ENCODE data around the gene PHLPP2. TPM values are rescaled to one million over a fixed set of nuclear protein-coding genes. Genes with fewer than 3 reads are reported as not detected.

PHLPP2 gene, protein sequence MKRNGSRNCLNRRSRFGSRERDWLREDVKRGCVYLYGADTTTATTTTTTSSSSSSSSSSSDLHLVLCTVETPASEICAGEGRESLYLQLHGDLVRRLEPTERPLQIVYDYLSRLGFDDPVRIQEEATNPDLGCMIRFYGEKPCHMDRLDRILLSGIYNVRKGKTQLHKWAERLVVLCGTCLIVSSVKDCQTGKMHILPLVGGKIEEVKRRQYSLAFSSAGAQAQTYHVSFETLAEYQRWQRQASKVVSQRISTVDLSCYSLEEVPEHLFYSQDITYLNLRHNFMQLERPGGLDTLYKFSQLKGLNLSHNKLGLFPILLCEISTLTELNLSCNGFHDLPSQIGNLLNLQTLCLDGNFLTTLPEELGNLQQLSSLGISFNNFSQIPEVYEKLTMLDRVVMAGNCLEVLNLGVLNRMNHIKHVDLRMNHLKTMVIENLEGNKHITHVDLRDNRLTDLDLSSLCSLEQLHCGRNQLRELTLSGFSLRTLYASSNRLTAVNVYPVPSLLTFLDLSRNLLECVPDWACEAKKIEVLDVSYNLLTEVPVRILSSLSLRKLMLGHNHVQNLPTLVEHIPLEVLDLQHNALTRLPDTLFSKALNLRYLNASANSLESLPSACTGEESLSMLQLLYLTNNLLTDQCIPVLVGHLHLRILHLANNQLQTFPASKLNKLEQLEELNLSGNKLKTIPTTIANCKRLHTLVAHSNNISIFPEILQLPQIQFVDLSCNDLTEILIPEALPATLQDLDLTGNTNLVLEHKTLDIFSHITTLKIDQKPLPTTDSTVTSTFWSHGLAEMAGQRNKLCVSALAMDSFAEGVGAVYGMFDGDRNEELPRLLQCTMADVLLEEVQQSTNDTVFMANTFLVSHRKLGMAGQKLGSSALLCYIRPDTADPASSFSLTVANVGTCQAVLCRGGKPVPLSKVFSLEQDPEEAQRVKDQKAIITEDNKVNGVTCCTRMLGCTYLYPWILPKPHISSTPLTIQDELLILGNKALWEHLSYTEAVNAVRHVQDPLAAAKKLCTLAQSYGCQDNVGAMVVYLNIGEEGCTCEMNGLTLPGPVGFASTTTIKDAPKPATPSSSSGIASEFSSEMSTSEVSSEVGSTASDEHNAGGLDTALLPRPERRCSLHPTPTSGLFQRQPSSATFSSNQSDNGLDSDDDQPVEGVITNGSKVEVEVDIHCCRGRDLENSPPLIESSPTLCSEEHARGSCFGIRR (N-terminal part only)
- total RNA-seq (2014; rRNA removed; shearing (Covaris generic)) (5.9 and 6.7 TPM in 2 replicates), total RNA-seq (2022) (13.6 and 14.8 TPM in 2 replicates), Bru-seq, nascent RNA (percentile 72 among the genes with signal in this experiment), BruChase-seq, experiment 1, labeled RNA remaining after a 6-hour chase (percentile 61 among the genes with signal in this experiment), BruChase-seq, experiment 2, labeled RNA remaining after a 2-hour chase (percentile 67 among the genes with signal in this experiment)
- long read RNA-seq, full-length matches to known transcripts: 2 of 11 reads
- long read RNA-seq, partial matches to known transcripts: 2 of 11 reads
- long read RNA-seq, other reads (novel, unspliced or antisense): 7 of 11 reads

DNA sequence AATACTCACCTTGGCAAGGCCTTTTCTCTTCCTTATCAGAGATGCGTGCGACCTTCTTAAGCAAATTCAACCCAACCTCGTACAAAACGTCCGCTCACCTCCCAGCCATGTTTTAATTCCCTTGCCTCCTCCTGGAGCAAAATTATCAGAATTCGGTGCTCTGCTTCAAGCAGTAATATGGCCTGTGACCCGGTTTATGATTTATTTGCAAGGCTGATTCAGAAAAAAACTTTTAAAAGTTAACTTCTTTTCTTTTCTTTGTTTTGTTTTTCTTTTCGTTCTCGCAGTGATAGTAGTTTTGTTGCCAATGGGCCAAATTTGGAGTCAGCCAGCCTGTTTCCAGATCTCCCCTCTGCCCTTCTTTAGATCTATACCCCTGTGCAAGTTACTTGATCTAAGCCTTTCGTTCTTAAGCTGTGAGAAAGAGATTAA is at the start of gene PHLPP2:
PHLPP2 (minus strand) TSS at position 382 of the 432 bp plus-strand sequence. CDS start 9,906 bp downstream, outside the sequence.
- peak within 1 kb of the TSS; percentile 66 for H3K27ac ChIP-seq (ENCODE audit: low read depth, low read length, poor library complexity, severe bottlenecking)
- no peak for DNase-seq (ENCODE audit: low spot score)
- H2AFZ ChIP-seq (ENCODE audit: low read length): peak within 1 kb of the TSS; percentile 78
- no peaks in the 10 kb centered on the region for H3K9me3 ChIP-seq (ENCODE audit: low read length)
- peak within 1 kb of the TSS; percentile 94 for H3K4me3 ChIP-seq (ENCODE audit: low read depth, low read length, poor library complexity, severe bottlenecking)
- TF ChIP-seq, protein P1, sequence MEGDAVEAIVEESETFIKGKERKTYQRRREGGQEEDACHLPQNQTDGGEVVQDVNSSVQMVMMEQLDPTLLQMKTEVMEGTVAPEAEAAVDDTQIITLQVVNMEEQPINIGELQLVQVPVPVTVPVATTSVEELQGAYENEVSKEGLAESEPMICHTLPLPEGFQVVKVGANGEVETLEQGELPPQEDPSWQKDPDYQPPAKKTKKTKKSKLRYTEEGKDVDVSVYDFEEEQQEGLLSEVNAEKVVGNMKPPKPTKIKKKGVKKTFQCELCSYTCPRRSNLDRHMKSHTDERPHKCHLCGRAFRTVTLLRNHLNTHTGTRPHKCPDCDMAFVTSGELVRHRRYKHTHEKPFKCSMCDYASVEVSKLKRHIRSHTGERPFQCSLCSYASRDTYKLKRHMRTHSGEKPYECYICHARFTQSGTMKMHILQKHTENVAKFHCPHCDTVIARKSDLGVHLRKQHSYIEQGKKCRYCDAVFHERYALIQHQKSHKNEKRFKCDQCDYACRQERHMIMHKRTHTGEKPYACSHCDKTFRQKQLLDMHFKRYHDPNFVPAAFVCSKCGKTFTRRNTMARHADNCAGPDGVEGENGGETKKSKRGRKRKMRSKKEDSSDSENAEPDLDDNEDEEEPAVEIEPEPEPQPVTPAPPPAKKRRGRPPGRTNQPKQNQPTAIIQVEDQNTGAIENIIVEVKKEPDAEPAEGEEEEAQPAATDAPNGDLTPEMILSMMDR (conservative IDR thresholded peaks at IDR 0.05; ENCODE audit: low read length): no peak
- TF ChIP-seq EZH2phosphoT487 (IDR thresholded peaks at IDR 0.05; ENCODE audit: borderline replicate concordance, low read depth, low read length): no peak
- ChIA-PET POLR2A (no interaction called here), CTCF (ENCODE audit: unreplicated experiment) (no interaction called here)
- H3K36me3 ChIP-seq (ENCODE audit: insufficient read depth, low read length): no peaks in the 10 kb centered on the region
- no peaks in the 10 kb centered on the region; the same call in 1 of the 2 replicates for H4K20me1 ChIP-seq (ENCODE audit: insufficient read depth, low read length)
- no peaks in the 10 kb centered on the region for H3K9me2 ChIP-seq (ENCODE audit: insufficient read depth, low read length)
- peaks cover 54% of the 10 kb centered on the region for H3K4me1 ChIP-seq (ENCODE audit: insufficient read depth, low read length, poor library complexity, severe bottlenecking)
- H3K4me2 ChIP-seq (ENCODE audit: low read length): peak within 1 kb of the TSS; percentile 97
- no TSS peak for BruUV-seq (replicated peaks)
- intact Hi-C loops (cut with micrococcal nuclease; ENCODE audit: unreplicated experiment): loop anchor here (5.0 to 10.0 kb wide), 3 partner anchors 83 to 370 kb away; partner anchors contain the start of genes AP1G1, DHX38 and TXNL4B
- H3K79me2 ChIP-seq (ENCODE audit: insufficient read depth, low read depth, low read length): peaks cover 14% of the 10 kb centered on the region

DNA sequence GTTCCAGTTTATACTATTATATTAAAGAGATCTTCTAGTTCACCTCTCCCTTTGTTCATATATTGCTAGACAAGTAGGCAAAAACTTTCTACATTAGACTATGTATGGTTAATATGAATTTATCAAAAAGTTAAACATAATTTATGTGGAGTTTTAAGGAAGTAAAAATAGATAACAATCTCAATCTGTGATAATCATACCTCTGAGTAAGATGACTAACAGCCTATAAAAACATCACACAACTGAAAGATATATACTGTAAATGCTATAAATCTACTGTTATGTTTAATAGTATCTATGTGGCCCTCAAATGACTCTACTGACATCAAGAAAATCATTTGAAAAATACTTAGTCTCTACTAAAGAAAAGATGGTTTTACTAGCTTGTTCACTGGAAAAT is 47.1 kb upstream of the PHLPP2 start:
- Histone ChIP-seq H3K4me1 (ENCODE audit: insufficient read depth, low read length, poor library complexity, severe bottlenecking) (peaks cover 9% of the 10 kb centered on the region), H3K27ac (ENCODE audit: low read depth, low read length, poor library complexity, severe bottlenecking) (no peak overlapping the region), H3K9me2 (ENCODE audit: insufficient read depth, low read length) (no peaks in the 10 kb centered on the region), H3K4me3 (ENCODE audit: low read depth, low read length, poor library complexity, severe bottlenecking) (no peak overlapping the region), H4K20me1 (ENCODE audit: insufficient read depth, low read length) (no peaks in the 10 kb centered on the region), H2AFZ (ENCODE audit: low read length) (no peak overlapping the region), H3K36me3 (ENCODE audit: insufficient read depth, low read length) (peaks cover 86% of the 10 kb centered on the region), H3K9me3 (ENCODE audit: low read length) (no peaks in the 10 kb centered on the region), H3K79me2 (ENCODE audit: insufficient read depth, low read depth, low read length) (no peaks in the 10 kb centered on the region), H3K4me2 (ENCODE audit: low read length) (no peak overlapping the region)
- TF ChIP-seq, protein P1 (conservative IDR thresholded peaks at IDR 0.05; ENCODE audit: low read length): no peak
- TF ChIP-seq EZH2phosphoT487 (IDR thresholded peaks at IDR 0.05; ENCODE audit: borderline replicate concordance, low read depth, low read length): no peak
- POLR2A ChIA-PET: interaction anchor here (0.7 kb wide), 1 partner anchor 98 kb away, joined by 3 read pairs; no protein-coding TSS in a partner anchor
- no TSS peak for BruUV-seq (replicated peaks)
- CTCF ChIA-PET (ENCODE audit: unreplicated experiment): no interaction called here
- intact Hi-C loops (cut with micrococcal nuclease; ENCODE audit: unreplicated experiment): no loop called here
- no peak for DNase-seq (ENCODE audit: low spot score)
